Coronary artery (tissue), 2 donors: Measurements from ENCODE around the gene FANCE.
A peak's percentile ranks its signal among the peaks of the same experiment; 100 is the strongest.

Source experiments
- DNase-seq: peaks from one replicate; pipeline ENCODE4 v3.0.0-alpha.2; 2017; ENCODE audit warnings: low spot score
- H3K27ac ChIP-seq, 2 donors: fragments of 200-600 bp; sonication (generic); one replicate each; pipeline ENCODE4 v1.5.1; 2016 to 2019
- H3K4me3 ChIP-seq: fragments of 200-600 bp; sonication (generic); 2 replicates; pipeline ENCODE4 v1.5.1; 2016; ENCODE audit warnings: mild to moderate bottlenecking, moderate library complexity
- CTCF ChIP-seq: fragments of 200-600 bp; sonication (generic); IDR thresholded peaks from one replicate; pipeline ENCODE4 v1.5.1; 2019; ENCODE audit warnings: antibody characterized with exemption

FANCE gene

GRCh38 chr6:35485402-35485877 is 33.3 kb downstream of the FANCE start:
- DNase-seq, result no peak
- Histone ChIP-seq H3K4me3 (peak overlapping the region; percentile 61), H3K27ac (peak overlapping the region; percentile 94 to 99)
- TF ChIP-seq CTCF, result no peak

DNA sequence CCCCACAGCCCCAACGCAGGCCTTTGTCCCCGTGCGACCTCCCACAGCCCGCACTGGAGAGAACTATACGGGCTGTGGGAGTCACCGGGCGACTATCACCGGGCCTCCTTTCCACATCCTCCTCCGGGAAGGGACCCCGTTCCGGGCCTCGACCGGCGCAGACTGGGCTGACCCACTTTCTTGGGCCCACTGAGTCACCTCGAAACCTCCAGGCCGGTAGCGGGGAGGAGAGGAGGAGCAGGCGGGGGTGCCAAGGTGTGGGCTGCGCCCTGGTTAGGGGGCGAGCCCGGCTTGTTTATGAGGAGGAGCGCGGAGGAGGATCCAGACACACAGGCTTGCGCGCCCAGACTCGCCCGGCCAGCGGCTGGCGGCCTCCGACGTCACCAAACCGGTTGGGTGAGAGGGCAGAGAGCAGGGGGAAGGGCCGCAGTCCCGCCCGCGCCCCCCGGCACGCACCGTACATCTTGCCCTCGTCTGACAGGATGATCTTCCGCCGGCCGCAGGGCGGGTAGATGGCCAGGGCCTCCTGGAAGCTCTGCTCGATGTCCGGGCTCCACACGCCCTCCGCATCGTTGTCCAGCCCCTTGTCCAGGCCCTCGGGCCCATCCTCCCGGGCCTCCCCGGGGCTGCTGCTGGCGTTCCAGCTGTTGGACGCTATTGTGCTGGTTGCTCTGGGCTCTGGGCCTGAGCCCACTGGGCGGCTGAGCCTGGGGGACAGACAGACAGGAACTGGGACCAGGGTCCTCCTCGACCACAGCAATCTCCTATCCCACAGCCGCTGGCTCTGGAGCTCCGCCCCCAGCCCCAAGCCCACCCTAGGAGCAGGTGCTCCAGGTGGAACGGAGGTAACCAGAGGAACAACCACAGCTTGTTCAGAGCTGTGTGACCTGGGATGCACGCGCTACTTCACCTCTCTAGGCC is 34.1 kb downstream of the FANCE start:
- peak overlapping the region; percentile 61 for H3K4me3 ChIP-seq
- peak overlapping the region; percentile 94 to 99 for H3K27ac ChIP-seq
- peak; percentile 75 for DNase-seq
- TF ChIP-seq CTCF, result no peak

DNA sequence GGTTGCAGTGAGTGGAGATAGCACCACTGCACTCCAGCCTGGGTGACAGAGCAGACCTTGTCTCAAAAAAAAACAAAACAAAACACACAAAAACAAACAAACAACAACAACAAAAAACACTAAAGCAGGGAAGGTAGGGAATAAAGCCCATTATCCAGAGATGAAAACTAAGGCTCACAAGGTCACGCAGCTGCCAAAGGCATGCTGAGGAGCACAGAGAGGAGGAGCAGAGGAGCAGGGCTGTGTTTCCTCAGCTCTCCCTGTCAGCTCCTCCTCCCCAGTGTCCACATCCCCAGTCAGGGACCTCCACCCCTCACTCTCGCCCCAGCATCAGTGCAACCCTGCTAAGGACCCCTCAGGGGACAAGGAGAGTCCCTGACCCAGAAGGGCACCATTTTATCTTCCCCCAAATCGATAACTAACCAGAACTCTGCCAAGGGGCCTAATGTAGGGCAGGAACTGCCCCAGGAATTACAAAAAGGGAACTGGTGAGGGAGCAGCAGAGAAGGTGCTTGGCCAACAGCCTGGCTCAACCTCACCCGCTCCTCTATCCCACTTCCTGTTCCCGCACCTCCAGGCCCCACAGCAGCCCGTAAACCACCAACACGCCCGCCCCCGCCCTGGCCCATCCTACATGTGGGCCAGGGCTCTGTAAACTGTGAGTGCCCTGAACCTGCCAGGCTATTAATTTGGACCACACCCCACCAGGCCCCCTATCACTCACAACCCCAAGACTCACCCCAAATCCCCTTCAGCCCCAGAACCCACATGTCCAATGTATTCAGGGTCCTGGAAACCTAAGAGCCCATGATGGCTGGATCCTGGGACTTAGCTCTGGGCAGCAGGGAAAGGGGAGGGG is 35.7 kb downstream of the FANCE start:
- DNase-seq, result no peak
- H3K4me3 ChIP-seq, result no peak overlapping the region
- TF ChIP-seq CTCF, result no peak
- H3K27ac ChIP-seq, result peak overlapping the region; percentile 86 to 99

DNA sequence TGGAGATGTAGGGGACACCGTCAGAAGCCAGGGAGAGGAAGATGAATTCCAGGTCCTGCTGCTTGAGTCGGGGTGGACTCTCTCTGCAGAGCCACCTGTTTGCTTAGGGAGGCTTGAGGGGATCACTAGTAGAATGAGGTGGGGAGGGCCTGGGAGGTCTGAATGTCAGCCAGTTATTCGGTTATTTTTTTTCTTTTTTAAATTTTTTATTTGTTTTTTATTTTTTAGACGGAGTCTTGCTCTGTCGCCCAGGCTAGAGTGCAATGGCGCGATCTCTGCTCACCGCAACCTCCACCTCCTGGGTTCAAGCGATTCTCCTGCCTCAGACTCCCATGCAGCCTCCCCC is 36.4 kb downstream of the FANCE start:
- H3K4me3 ChIP-seq, result no peak overlapping the region
- H3K27ac ChIP-seq, result peak overlapping the region; percentile 98 to 99
- no peak for DNase-seq
- TF ChIP-seq CTCF, result no peak

DNA sequence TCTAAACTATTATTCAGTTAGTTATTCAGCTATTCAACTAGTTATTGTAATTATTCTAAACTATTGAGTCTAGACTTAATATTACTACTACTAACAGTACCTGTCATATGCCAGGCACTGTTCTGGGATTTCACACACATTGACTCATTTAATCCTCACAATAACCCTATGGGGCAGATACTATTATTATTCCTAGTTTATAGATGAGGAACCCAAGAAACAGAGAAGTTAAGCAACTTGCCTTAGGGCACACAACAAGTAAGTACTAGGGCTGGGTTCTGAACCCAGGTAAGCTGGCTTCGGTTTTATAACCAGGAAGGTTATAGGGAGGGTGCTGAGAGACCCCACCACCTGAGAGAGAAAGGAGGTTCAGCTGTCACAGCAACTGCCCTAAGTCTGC is 36.9 kb downstream of the FANCE start:
- no peak overlapping the region for H3K4me3 ChIP-seq
- no peak for DNase-seq
- TF ChIP-seq CTCF, result no peak
- peak overlapping the region; percentile 98 to 99 for H3K27ac ChIP-seq

GRCh38 chr6:35489995-35490791 is 38.1 kb downstream of the FANCE start:
- TF ChIP-seq CTCF, result no peak
- H3K4me3 ChIP-seq, result peak overlapping the region; percentile 66
- DNase-seq, result peak; percentile 96
- peak overlapping the region; percentile 98 to 99 for H3K27ac ChIP-seq
